ENCODE data around the gene ZNF200. TPM values are rescaled to one million over a fixed set of nuclear protein-coding genes. Genes with fewer than 3 reads are reported as not detected.

The ZNF200 gene
- total and polyA plus RNA-seq, 2 donors (not counting 3 experiments of a cell fraction or from before 2014, with no cell fraction given) = 2.8 to 10.0 TPM

DNA sequence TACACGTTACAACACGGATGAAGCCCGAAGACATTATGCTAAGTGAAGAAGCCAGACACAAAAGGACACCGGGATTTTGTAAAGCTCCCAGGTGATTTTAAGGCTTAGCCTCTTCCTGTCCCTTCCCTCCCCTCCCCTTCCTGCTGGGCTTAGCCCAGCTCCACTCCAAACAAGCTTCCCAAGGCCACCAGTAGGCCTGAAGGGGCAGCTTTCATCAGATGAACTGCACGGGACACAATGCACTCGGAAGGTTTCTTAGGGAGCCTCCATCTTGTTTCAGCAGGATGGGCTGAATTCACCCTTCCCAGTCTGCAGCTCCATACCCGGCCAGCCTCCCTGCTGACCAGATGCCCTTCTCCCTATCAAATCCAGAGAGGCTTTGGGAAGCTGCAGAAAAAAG lies 11.0 kb upstream of the ZNF200 start:
- FAIRE-seq = no peak
- peaks cover 0 to 4% of the 10 kb centered on the region in 2 experiments for H3K27me3 ChIP-seq (ENCODE audit: control insufficient read depth in 2 of 2, insufficient read depth in 2 of 2, low read length in 2 of 2)
- H3K9ac ChIP-seq (replicated peaks; ENCODE audit: extremely low read depth, insufficient read depth, low read length) = no peak overlapping the region
- dilution Hi-C loops (cut with MboI; ENCODE audit: extremely low pct_ligation_motif_present, low sequenced_read_pairs) (no loop called here), intact Hi-C loops (cut with micrococcal nuclease) (no loop called here)
- no peaks in the 10 kb centered on the region for H3K36me3 ChIP-seq (ENCODE audit: control insufficient read depth in 2 of 2, extremely low read depth in 1 of 2, insufficient read depth in 2 of 2, low read length in 2 of 2)
- ChIA-PET POLR2A (no interaction called here), CTCF (no interaction called here)
- no peak overlapping the region for H3K4me2 ChIP-seq (ENCODE audit: insufficient read depth, low read length)
- no peak overlapping the region for H2AFZ ChIP-seq (ENCODE audit: low read depth, low read length)
- no peak overlapping the region for H3K27ac ChIP-seq (ENCODE audit: insufficient read depth, low read depth, low read length)
- no peak for TF ChIP-seq FOS (IDR thresholded peaks at IDR 0.05; ENCODE audit: borderline replicate concordance, insufficient read depth, low read length)
- TF ChIP-seq, protein P1, sequence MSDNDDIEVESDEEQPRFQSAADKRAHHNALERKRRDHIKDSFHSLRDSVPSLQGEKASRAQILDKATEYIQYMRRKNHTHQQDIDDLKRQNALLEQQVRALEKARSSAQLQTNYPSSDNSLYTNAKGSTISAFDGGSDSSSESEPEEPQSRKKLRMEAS (IDR thresholded peaks at IDR 0.05; ENCODE audit: insufficient read depth, insufficient read length) = no peak
- no peak for TF ChIP-seq POLR2A (IDR thresholded peaks at IDR 0.05; ENCODE audit: low read depth, low read length)
- no peak for TF ChIP-seq JUN (IDR thresholded peaks at IDR 0.05; ENCODE audit: borderline replicate concordance, insufficient read depth, insufficient read length, low read depth)
- TF ChIP-seq EZH2 (IDR thresholded peaks at IDR 0.05; ENCODE audit: borderline replicate concordance, low read depth, low read length, severe bottlenecking) = no peak
- TF ChIP-seq GATA2 (IDR thresholded peaks at IDR 0.05; ENCODE audit: insufficient read depth, insufficient read length, low read depth, low read length) = no peak
- TF ChIP-seq, protein P2, sequence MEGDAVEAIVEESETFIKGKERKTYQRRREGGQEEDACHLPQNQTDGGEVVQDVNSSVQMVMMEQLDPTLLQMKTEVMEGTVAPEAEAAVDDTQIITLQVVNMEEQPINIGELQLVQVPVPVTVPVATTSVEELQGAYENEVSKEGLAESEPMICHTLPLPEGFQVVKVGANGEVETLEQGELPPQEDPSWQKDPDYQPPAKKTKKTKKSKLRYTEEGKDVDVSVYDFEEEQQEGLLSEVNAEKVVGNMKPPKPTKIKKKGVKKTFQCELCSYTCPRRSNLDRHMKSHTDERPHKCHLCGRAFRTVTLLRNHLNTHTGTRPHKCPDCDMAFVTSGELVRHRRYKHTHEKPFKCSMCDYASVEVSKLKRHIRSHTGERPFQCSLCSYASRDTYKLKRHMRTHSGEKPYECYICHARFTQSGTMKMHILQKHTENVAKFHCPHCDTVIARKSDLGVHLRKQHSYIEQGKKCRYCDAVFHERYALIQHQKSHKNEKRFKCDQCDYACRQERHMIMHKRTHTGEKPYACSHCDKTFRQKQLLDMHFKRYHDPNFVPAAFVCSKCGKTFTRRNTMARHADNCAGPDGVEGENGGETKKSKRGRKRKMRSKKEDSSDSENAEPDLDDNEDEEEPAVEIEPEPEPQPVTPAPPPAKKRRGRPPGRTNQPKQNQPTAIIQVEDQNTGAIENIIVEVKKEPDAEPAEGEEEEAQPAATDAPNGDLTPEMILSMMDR (IDR thresholded peaks at IDR 0.05; ENCODE audit: extremely low read depth in 1 of 2, insufficient read depth in 1 of 2, low read depth in 1 of 2, low read length in 2 of 2) = no peak
- no peak for TF ChIP-seq MYC (IDR thresholded peaks at IDR 0.05; ENCODE audit: low read depth, low read length)
- TF ChIP-seq POLR2AphosphoS5 (IDR thresholded peaks at IDR 0.05; ENCODE audit: insufficient read depth, low read depth, low read length) = no peak
- no peaks in the 10 kb centered on the region for H3K4me1 ChIP-seq (ENCODE audit: control insufficient read depth, extremely low read depth, insufficient read depth, low read length)
- no peaks in the 10 kb centered on the region for H4K20me1 ChIP-seq (replicated peaks; ENCODE audit: control insufficient read depth, extremely low read depth, insufficient read depth, low read length)
- no peaks in the 10 kb centered on the region for H3K9me1 ChIP-seq (replicated peaks; ENCODE audit: control insufficient read depth, extremely low read depth, insufficient read depth, low read length)
- no peak overlapping the region for H3K4me3 ChIP-seq (replicated peaks in 1 of 3; ENCODE audit: insufficient read depth in 1 of 3, low read depth in 1 of 3, low read length in 3 of 3)
- no peaks in the 10 kb centered on the region for H3K9me3 ChIP-seq (replicated peaks; ENCODE audit: control insufficient read depth, insufficient read depth, low read length)
- H3K79me2 ChIP-seq (ENCODE audit: control insufficient read depth, insufficient read depth, low read length) = no peaks in the 10 kb centered on the region
- no TSS peak for BruUV-seq (replicated peaks)
- DNase-seq (ENCODE audit: low read depth, low spot score) = no peak

All from endothelial cell of umbilical vein (primary cell).